ENCODE data around the gene ALDH3B2. TPM values are rescaled to one million over a fixed set of nuclear protein-coding genes. Genes with fewer than 3 reads are reported as not detected.
"Not testable (repeated sequence)": the region's sequence is repeated elsewhere in the genome, so short reads cannot be mapped to it uniquely, and the experiment has no call there.

The ALDH3B2 gene
- polyA plus RNA-seq, 1 of the 3 experiments (the other 2 are of a cell fraction): not detected

DNA sequence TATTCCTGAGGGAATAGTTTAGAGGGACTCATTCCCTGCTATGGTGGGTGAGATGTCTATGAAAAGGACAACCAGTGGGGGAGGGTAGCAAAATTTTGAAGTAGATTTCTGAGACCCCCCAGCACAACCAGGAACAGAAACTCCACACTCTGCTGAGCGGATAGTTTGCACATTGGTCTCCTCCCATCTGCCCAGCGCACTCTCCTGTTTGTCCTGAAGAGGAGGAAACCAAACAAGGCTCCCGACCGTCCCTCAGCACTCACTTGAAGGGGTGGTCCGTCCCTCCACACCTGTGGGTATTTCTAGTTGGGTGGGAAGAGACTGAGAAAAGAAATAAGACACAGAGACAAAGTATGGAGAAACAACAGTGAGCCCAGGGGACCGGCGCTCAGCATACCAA lies 41.8 kb upstream of the ALDH3B2 start:
- DNase-seq; H3K79me2 ChIP-seq (ENCODE audit: insufficient read depth); H3K27me3 ChIP-seq (ENCODE audit: insufficient read depth); H3K4me3 ChIP-seq (ENCODE audit: low read depth in 2 of 2, low read length in 1 of 2); H4K20me1 ChIP-seq (ENCODE audit: insufficient read depth); H3K9ac ChIP-seq; POLR2A ChIA-PET; H3F3A ChIP-seq (replicated peaks; ENCODE audit: insufficient read depth); H3K36me3 ChIP-seq (replicated peaks in 1 of 2; ENCODE audit: control insufficient read depth in 1 of 2, insufficient read depth in 2 of 2, low read length in 1 of 2); H3K9me3 ChIP-seq; H3K4me1 ChIP-seq (ENCODE audit: control insufficient read depth in 1 of 2, insufficient read depth in 2 of 2, low read depth in 1 of 2, low read length in 1 of 2); CTCF ChIA-PET; H3K4me2 ChIP-seq; H3K9me2 ChIP-seq; H3K27ac ChIP-seq (ENCODE audit: low read depth in 2 of 2, low read length in 1 of 2); H2AFZ ChIP-seq (ENCODE audit: low read depth): not testable (repeated sequence)
- 70% methylated on average over 7 of the region's 7 CpGs for WGBS (ENCODE audit: low lambda C conversion rate)

GRCh38 chr11:67715801-67716200 lies 41.4 kb upstream of the ALDH3B2 start:
- H3K4me1 ChIP-seq (ENCODE audit: control insufficient read depth in 1 of 2, insufficient read depth in 2 of 2, low read depth in 1 of 2, low read length in 1 of 2); H3F3A ChIP-seq (replicated peaks; ENCODE audit: insufficient read depth); DNase-seq; POLR2A ChIA-PET; H3K9ac ChIP-seq; H3K27ac ChIP-seq (ENCODE audit: low read depth in 2 of 2, low read length in 1 of 2); H3K9me3 ChIP-seq; H3K27me3 ChIP-seq (ENCODE audit: insufficient read depth); H3K4me3 ChIP-seq (ENCODE audit: low read depth in 2 of 2, low read length in 1 of 2); CTCF ChIA-PET; H2AFZ ChIP-seq (ENCODE audit: low read depth); H3K79me2 ChIP-seq (ENCODE audit: insufficient read depth); H3K9me2 ChIP-seq; H3K4me2 ChIP-seq; H4K20me1 ChIP-seq (ENCODE audit: insufficient read depth); H3K36me3 ChIP-seq (replicated peaks in 1 of 2; ENCODE audit: control insufficient read depth in 1 of 2, insufficient read depth in 2 of 2, low read length in 1 of 2): not testable (repeated sequence)
- 22% methylated on average over 4 of the region's 17 CpGs for WGBS (ENCODE audit: low lambda C conversion rate)

GRCh38 chr11:67713892-67714509 lies 39.6 kb upstream of the ALDH3B2 start:
- POLR2A ChIA-PET; H3K27me3 ChIP-seq (ENCODE audit: insufficient read depth); H3K4me3 ChIP-seq (ENCODE audit: low read depth in 2 of 2, low read length in 1 of 2); H3K4me1 ChIP-seq (ENCODE audit: control insufficient read depth in 1 of 2, insufficient read depth in 2 of 2, low read depth in 1 of 2, low read length in 1 of 2); H3K79me2 ChIP-seq (ENCODE audit: insufficient read depth); H3F3A ChIP-seq (replicated peaks; ENCODE audit: insufficient read depth); H3K9ac ChIP-seq; H3K4me2 ChIP-seq; H3K9me2 ChIP-seq; H3K36me3 ChIP-seq (replicated peaks in 1 of 2; ENCODE audit: control insufficient read depth in 1 of 2, insufficient read depth in 2 of 2, low read length in 1 of 2); H2AFZ ChIP-seq (ENCODE audit: low read depth); DNase-seq; H3K27ac ChIP-seq (ENCODE audit: low read depth in 2 of 2, low read length in 1 of 2); H4K20me1 ChIP-seq (ENCODE audit: insufficient read depth); H3K9me3 ChIP-seq: not testable (repeated sequence)
- CTCF ChIA-PET: interaction anchor here (0.7 to 0.9 kb wide), 2 partner anchors 74 to 85 kb away, joined by 5 to 6 read pairs; partner anchors contain the start of genes NUDT8 and TBX10
- 13% methylated on average over 6 of the region's 14 CpGs for WGBS (ENCODE audit: low lambda C conversion rate)
- peak; percentile 59 for TF ChIP-seq CTCF (IDR thresholded peaks at IDR 0.05)
- TF ChIP-seq RAD21 (IDR thresholded peaks at IDR 0.05; ENCODE audit: low read length): peak; percentile 27
- TF ChIP-seq SMC3 (IDR thresholded peaks at IDR 0.05; ENCODE audit: low read depth, low read length): peak; percentile 14; the same call in 1 of the 2 replicates

DNA sequence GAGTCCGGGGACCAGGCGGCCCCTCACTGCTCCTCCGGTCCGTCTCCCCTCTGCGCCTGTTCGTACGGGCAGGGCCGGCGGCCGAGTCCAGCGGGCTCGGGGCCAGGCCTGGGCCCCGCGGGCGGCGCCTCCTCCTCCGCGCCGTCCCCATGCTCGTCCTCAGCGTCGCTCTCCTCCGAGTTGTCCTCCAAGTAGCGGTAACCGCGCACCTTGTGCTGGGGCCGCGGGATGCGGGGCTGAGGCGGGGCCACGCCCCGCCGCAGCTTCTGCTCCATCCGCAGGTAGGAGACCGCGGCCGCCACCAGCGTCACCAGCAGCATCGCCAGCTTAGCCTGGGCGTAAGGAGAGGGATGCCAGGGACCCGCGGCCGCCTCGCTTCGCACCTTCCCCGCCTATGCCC lies 37.3 kb upstream of the ALDH3B2 start:
- H3K9me3 ChIP-seq; H3K4me1 ChIP-seq (ENCODE audit: control insufficient read depth in 1 of 2, insufficient read depth in 2 of 2, low read depth in 1 of 2, low read length in 1 of 2); H3F3A ChIP-seq (replicated peaks; ENCODE audit: insufficient read depth); H3K9me2 ChIP-seq; H2AFZ ChIP-seq (ENCODE audit: low read depth); CTCF ChIA-PET; H3K4me3 ChIP-seq (ENCODE audit: low read depth in 2 of 2, low read length in 1 of 2); H3K4me2 ChIP-seq; H3K79me2 ChIP-seq (ENCODE audit: insufficient read depth); H4K20me1 ChIP-seq (ENCODE audit: insufficient read depth); H3K27me3 ChIP-seq (ENCODE audit: insufficient read depth); H3K9ac ChIP-seq; H3K36me3 ChIP-seq (replicated peaks in 1 of 2; ENCODE audit: control insufficient read depth in 1 of 2, insufficient read depth in 2 of 2, low read length in 1 of 2); DNase-seq; H3K27ac ChIP-seq (ENCODE audit: low read depth in 2 of 2, low read length in 1 of 2); POLR2A ChIA-PET: not testable (repeated sequence)
- WGBS (ENCODE audit: low lambda C conversion rate): 94% methylated on average over 23 of the region's 46 CpGs

DNA sequence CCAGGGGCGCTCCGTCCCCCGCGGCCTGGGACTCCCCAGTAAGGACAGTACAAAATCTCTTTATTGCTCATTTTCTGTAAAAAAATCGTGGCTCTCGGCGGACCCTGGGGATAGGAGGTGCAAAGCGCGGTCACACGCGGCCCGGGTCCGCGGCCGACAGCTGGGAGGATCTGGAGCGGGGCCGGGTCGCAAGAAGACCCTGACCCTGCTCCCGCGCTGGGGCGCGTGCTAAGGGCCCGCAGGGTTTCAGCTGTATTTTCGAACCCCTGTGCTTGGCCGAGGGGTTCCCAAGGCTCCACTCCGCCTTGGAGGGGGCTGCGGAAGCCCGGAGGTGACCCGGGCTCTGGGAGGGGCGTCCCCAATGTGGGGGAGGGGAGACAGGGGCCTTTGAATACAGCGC lies 36.8 kb upstream of the ALDH3B2 start:
- H2AFZ ChIP-seq (ENCODE audit: low read depth); POLR2A ChIA-PET; H3K36me3 ChIP-seq (replicated peaks in 1 of 2; ENCODE audit: control insufficient read depth in 1 of 2, insufficient read depth in 2 of 2, low read length in 1 of 2); H3K9ac ChIP-seq; H3K4me1 ChIP-seq (ENCODE audit: control insufficient read depth in 1 of 2, insufficient read depth in 2 of 2, low read depth in 1 of 2, low read length in 1 of 2); H4K20me1 ChIP-seq (ENCODE audit: insufficient read depth); H3F3A ChIP-seq (replicated peaks; ENCODE audit: insufficient read depth); H3K9me2 ChIP-seq; H3K79me2 ChIP-seq (ENCODE audit: insufficient read depth); H3K4me2 ChIP-seq; CTCF ChIA-PET; H3K27me3 ChIP-seq (ENCODE audit: insufficient read depth); H3K27ac ChIP-seq (ENCODE audit: low read depth in 2 of 2, low read length in 1 of 2); H3K9me3 ChIP-seq; H3K4me3 ChIP-seq (ENCODE audit: low read depth in 2 of 2, low read length in 1 of 2); DNase-seq: not testable (repeated sequence)
- 83% methylated on average over 11 of the region's 31 CpGs for WGBS (ENCODE audit: low lambda C conversion rate)

- 69% methylated on average over 9 of the region's 11 CpGs for WGBS (ENCODE audit: low lambda C conversion rate)
- DNase-seq; H3K36me3 ChIP-seq (replicated peaks in 1 of 2; ENCODE audit: control insufficient read depth in 1 of 2, insufficient read depth in 2 of 2, low read length in 1 of 2); H3F3A ChIP-seq (replicated peaks; ENCODE audit: insufficient read depth); H4K20me1 ChIP-seq (ENCODE audit: insufficient read depth); POLR2A ChIA-PET; H3K4me1 ChIP-seq (ENCODE audit: control insufficient read depth in 1 of 2, insufficient read depth in 2 of 2, low read depth in 1 of 2, low read length in 1 of 2); H3K9ac ChIP-seq; H3K79me2 ChIP-seq (ENCODE audit: insufficient read depth); H3K27me3 ChIP-seq (ENCODE audit: insufficient read depth); H3K4me3 ChIP-seq (ENCODE audit: low read depth in 2 of 2, low read length in 1 of 2); H2AFZ ChIP-seq (ENCODE audit: low read depth); H3K9me2 ChIP-seq; H3K4me2 ChIP-seq; H3K9me3 ChIP-seq; H3K27ac ChIP-seq (ENCODE audit: low read depth in 2 of 2, low read length in 1 of 2); CTCF ChIA-PET: not testable (repeated sequence)
These were observed 35.4 kb upstream of the ALDH3B2 start for GRCh38 chr11:67709806-67710205.

All from SK-N-SH (cell line).